CD4-positive, alpha-beta T cell treated with Interleukin-2 at 100 ng/mL for 4 hours (primary cell): Measurements from ENCODE around the gene NR5A2.

Experiments
- DNase-seq: peaks from one replicate; pipeline ENCODE4 v3.0.0-alpha.2; 2020; ENCODE audit warnings: low spot score

Gene NR5A2

DNA sequence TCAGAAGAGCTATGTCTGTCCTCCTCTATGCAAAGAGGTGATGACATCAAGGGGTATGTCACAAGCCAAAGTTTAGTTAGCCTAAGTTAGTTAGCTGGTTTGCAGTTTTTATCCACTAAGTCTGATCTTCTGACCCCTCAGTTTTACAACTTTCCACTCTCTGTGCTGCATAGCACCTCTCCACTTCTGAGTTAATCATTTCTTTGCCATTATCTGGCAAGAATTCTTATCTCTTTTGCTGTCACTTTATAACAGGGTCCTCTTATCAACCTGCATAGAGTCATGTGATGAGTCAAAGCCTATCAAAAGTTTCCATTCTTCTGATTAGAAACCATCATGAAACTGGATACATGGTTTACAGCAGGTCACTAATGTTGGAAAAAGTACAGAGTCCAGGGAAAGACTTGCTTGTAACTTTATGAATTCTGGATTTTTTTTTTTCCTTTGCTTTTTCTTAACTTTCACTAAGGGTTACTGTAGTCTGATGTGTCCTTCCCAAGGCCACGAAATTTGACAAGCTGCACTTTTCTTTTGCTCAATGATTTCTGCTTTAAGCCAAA lies at the start of gene NR5A2:
TSS of gene NR5A2 (plus strand) at position 447 of the 560 bp plus-strand sequence. CDS start 138 bp downstream, outside the sequence.
- no peak for DNase-seq

DNA sequence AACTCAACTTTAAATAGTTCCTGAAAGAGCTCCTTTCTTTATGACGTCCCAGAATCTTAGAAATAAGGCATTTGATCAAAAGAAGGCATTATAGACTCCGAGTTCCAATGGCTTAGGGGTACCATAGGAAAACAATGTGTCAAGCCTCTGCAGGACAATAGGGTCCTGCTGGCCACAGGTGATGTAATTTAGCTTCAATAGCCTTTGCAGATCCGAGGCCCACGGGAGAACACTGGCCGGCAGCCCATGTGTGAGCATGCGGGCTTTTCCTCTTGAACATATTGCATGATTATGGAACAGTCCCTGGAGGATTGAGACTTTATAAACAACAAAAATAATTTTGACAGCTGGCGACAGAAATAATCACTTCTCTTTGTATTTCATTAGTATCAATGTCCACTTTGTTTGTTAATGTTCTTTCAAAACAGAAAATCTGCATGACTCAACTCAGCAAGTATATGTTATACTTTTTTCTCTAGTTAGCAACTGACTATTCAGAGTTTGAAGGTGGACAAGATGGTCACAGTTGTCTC lies 49.0 kb upstream of the NR5A2 start:
- no peak for DNase-seq

DNA sequence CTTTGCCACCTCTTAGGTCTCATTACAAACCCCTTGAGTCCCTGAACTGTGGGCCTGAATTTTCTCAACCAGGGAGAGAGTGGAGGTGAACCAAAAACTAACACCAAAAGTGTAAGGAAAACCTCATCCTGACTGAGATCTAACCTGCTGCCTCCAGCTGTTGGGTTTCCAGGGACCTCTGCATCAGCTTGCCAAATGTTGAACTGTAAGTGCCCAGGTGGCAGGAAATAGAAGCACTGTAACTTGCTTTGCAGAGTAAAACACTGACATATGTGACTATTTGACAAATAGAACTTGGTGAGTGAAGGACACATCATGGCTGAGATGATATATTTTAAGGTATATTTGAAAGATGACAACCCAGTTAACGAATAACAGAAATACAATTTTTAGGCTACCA lies 48.4 kb upstream of the NR5A2 start:
- no peak for DNase-seq

DNA sequence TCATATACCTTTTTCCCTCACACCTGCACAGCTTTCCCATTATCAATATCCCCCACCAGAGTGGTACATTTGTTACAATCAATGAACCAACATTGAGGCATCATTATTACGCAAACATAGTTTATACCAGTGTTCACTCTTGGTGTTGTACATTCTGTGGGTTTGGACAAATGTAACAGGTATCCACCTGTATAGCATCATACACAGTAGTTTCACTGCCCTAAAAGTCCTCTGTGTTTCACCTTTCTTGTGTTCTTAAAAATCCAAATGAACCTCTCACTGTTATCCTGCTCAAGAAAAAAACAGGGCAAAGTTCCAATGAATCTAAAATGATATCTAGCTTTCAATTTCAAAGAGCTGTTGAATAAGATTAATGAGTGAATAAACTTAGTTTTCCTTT lies 45.9 kb upstream of the NR5A2 start:
- DNase-seq = no peak

DNA sequence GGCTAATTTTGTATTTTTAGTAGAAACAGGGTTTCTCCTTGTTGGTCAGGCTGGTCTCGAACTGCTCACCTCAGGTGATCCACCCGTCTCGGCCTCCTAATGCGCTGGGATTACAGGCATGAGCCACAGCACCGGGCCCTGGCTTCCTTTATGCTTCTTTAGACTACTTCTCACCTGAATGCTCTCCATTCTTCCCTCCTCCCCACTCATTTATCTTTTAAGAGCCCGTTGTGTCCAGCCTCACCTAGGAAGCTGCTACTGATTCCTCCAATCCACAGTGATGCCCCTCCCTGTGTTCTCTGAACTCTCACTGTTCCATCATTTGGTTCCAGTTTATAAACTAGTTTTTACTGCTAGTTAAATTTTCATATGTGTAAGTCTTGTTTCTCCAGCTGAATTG lies 44.9 kb upstream of the NR5A2 start:
- no peak for DNase-seq

DNA sequence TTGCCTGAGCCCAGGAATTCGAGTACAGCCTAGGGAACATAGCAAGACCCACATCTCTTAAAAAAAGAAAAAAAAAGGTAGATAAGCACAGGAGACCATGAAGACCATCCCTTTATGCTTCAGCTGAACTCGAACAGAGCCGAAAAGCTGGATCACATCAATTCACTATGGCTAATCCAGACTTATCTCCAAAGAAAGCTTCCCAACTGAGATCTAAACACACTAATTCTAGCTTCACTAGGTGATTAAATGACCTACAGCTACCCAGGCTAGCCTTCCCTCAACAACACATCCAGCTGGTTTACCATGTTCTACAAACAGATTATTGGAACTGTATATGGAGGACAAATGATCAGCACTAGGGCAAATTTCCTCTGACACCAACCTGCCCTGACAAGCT lies 44.0 kb upstream of the NR5A2 start:
- no peak for DNase-seq

DNA sequence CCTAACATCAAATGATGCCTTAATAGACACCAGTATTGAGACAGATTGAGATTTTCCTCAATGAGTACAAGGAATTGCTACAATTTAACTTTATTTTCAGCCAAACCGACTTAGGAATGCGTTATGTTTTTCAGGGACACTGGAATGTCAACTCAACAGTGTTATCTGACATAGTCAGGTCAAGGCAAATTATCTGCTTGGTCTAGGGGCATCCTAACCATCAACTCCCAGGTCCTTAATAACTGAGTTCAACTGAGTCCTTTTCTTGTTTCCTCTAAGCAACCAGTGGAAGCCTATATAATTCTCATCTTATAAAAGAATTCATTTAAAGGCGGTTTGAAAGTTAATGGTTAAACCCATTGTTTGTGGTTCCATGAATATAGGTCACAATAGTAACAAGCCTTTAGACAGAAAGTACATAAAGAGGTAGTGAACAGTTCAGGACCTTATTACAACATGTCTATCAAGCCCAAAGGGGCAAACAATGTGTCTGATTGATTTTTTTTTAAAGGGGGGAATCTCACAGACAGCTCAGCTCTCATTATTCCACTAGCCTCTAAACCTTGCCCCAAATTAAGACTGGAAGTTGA lies 32.3 kb upstream of the NR5A2 start:
- DNase-seq = no peak

DNA sequence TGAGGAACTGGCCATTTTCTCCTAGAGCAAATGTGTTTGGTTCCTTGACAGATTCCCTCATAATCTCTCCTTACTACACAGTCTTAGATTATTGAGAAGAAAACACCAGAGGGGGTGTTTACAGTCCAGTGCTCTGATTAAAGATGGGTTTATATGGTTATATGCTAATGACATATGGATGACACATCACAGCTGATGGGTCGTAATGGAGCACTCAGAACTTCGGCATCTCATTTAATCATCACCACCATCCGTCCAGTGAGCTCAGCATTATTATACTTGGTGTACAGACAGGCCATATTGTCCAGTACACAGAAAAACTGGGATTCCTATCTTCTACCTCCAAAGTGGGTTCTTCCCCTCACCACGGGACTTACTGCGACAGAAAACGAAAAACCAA lies 22.3 kb upstream of the NR5A2 start:
- no peak for DNase-seq

DNA sequence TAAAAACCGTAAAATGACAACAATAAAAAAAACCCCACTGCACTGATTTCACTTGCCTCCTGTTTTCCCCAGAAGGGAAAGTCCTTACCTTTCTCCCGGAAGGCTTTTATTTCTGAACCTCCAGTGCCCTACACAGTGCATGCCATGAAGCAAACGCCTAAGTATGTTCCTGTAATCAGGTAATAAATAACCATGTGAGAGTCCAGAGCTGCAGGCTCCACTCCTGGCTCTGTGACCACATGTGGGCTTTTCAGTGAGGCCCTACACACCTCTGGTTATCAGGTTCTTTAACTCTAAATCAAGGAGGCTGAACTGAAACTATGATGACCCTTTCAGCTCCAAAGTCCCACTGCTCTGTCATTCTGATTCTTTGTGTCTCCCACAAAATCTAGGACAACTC lies 20.8 kb upstream of the NR5A2 start:
- DNase-seq = no peak

DNA sequence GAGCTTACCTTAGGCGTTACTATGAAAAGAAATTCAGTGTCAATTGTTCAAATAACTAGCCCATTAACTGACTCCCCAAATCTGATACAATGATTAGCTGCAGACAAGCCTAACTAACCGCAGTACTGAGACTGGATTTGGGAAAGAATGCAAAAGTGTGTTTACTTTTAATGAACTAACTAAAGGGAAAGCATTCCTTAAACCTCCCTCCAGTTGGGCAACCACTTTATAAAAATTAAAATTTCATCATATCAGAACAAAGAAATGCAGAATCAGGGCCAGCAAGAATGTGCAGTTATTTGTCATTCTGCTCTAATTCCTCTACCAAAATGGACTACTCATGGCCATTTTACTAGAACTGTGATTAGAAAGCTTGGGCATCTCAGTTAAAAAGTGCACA lies 11.7 kb upstream of the NR5A2 start:
- DNase-seq = no peak

DNA sequence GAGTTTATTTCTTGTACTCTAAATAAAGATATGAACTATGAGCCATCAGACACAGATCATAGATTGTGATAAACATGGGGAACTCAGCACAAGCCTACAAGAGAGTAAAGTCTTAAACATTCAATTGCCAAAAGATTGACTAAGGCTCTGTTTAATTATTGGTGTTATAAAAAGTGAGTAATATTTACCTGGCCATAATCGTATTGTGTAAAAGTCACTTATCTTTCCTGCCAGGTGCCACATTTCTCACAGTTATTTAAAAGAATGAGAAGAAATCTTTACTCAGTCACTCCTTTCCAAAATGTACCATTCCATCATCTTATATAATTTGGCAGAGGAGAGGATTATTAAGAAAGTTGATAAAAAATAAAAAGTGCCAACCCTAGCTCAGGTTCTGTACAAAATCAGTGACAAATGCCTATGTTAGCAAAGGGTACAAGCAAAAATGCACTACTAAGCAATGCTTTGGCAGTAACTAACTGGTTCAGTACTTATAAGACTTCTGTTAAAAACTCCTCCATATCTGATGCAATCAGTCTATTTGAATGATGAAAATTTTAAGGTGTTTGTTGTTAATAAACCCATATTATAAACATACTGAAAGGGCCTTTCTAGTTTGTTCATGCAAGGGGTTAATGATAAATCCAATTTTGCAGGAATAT lies 5.8 kb upstream of the NR5A2 start:
- no peak for DNase-seq

DNA sequence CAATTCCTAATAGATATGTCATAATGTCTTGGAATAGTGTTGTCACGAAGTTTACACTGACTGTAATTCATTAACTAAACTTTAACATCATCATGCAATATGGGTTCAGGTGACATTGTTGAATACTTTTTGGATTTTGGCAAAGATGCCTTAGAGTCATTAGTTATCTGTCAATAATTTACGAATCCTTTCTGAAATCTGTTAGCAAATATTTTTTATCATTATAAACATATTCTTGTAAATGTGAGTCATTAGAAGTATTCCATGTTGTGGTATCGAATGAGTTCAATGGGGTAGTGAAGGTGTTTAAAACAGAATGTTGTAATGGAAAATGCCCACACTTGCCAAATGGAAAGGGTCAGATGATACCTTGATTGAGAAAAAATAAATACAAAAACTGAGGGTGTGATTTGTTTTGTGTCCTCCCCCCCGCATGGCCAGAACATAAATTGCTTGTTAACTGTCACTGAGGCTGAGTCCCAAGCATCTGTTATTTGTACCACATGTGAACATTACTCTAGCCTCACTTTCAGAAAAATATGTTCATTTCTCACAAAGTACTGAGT lies 5.2 kb upstream of the NR5A2 start:
- DNase-seq = no peak

DNA sequence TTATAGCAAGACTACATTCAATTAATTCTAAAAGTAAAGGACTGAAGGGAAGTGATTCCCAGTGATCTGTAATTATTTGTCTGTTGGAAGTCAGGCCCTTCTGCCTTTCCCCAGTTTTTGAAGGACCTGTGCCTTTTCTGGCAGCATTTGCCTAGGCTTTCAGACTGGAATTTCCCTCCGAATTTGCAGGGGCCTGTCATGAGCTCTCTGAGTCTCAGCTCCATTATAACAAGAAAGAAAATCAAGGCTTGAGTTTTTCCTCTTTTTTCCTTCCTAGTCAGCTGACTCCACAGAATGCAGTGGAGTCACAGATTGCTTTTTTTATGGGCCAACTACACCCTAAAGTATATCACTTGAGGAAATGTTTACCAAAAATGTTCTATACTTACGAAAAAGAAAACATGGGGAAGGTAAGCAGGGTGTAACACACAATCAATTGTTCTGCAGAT lies 1.1 kb downstream of the NR5A2 start:
- DNase-seq = no peak

DNA sequence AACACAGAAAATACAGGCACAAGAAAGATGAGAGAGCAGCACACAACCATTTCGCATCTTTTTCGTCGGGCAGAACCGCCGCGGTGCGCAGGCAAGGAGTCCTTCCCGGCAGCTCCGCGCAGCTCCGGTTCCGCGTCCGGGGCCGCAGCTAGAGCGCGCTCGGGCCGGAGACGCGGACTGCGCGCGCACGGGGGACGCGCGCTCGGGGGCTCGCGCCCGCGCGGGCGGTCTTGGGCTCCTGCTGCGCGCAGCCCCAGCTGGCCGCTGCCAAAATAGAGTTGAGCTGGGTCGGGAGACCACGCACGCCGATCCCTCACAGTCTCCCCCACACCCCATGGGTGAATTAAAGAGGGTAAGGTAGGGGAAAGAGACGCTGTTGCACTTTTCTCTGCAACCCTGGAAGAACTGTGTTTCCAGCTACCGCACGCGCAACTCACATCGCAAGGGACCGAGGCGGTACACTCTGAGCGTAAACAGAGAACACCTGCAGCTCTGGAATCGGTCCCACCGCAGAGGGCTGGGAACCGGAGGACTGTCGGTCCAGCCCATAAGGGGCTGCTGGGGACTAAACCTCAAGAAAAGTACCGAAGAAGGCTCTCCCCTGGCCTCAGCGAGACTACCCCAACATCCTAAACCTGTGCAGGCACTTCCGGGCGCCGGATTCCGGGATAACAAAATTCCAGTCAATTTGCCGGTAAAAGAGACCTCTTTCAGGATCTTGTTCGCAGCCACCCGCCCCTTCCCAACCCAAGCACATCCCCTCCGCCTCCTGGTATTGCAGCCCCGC lies 1.7 kb downstream of the NR5A2 start:
- no peak for DNase-seq

DNA sequence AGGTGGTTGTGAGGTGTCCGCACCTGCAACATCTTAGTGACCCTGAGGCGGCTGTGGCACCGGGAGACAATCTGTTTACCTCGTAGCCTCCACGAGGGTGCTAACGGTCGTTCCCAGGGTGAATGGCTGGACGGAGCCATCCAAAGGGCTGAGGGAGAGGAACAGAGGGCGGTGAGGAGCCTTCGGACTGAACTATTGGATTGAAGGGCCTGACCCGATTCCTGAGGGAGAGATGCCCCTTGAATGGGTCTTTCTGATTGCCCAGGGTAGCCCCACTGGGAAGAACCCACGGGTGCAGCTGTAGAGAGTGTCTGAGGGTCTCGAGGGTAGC lies 2.3 kb downstream of the NR5A2 start:
- DNase-seq = no peak

DNA sequence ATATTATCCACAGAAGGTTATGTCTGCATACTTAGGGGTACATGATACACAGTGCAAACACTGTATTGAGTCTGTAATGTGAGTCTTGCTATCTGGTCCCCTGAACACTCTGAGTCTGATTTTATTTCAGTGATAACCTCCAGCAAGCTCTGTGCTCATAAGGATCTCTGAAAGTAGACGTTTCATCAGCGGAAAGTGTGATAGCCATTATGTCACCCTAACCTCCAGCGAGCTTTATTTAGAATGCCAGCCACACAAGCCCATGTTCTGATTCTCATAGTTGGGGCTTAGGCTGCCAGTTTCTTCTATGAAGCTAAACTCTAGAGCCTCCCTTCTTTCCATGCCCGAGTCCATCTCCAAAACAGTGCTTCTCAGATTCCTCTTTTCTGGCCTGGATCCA lies 3.3 kb downstream of the NR5A2 start:
- DNase-seq = no peak

DNA sequence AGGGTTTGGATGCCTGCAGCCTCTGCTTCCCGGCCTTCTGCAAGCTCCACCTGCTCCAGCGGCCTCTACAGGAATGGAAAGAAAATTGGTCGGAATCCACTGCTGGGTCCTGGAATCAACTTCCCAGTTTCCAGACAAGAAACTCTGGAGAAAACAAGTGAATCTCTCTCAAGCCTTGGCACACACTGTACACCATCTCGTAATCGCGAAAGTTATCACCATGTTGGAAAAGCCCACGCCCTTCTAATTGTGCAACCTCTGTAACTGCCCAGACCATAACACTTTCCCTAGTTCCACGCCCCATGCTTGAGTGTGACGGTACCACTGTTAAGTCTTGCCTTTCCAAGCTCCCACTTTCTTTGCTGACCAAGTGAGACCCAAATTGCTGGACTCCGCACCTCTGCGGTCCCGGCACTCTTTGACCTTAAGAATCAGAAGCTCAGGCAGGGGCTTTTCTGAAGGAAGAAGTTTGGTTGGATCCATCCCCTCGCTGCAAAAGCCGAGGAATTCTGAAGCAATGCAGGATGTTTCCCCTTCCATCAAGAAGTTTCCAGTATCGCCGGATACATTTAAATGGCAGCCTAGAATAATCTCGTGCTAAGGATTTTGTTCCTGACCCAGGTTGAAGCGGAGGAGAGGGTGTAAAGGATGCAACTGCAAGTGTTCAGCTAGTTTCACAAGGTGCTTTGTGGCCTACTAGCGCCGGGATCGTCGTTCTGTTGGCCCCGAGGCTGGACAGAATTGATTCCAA lies 6.2 kb downstream of the NR5A2 start:
- DNase-seq = no peak

DNA sequence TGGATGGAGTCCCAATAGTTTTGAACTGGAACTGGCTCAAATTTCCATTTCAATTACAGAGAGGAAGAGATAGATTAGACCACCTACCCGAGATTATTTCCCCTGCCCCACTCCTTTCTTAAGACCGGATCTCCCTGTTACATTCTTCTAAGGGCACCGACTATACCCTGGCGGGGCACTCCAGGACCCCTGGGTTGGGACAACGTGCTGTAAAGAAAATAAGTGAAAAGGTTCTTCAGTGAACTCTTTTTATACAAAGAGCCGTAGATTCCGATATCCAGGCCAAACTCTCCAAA lies 6.7 kb downstream of the NR5A2 start:
- DNase-seq = no peak

DNA sequence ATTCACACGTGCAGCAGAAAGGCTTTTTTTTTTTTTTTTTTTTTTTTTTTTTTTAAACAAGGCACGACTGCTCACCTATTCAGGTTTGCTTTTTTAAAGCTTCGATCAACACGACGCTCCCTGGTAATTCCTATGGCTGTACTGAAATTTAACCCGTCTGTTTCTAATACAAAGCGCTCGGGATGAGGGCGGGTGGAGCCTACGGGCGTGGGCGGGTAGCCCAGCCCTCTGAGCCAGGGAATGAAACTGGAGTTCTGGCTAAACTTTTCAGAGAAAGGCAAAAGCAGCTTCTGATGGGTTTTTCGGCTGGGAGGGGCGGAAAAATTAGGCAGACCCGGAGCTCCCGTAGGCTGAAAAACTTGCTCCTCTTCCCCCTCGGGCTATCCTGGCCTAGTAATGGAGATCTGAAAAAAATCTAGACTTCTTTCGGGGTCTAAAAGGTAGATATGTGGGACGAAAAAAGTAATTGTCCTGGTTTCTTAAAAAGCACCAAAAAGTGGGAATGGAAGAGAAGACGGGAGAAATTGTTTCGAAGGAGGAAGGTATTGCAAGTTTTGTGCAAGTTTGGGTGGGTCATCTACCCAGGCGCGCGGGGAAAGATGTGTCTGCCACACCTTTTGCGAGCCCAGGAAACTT lies 7.4 kb downstream of the NR5A2 start:
- DNase-seq = no peak

DNA sequence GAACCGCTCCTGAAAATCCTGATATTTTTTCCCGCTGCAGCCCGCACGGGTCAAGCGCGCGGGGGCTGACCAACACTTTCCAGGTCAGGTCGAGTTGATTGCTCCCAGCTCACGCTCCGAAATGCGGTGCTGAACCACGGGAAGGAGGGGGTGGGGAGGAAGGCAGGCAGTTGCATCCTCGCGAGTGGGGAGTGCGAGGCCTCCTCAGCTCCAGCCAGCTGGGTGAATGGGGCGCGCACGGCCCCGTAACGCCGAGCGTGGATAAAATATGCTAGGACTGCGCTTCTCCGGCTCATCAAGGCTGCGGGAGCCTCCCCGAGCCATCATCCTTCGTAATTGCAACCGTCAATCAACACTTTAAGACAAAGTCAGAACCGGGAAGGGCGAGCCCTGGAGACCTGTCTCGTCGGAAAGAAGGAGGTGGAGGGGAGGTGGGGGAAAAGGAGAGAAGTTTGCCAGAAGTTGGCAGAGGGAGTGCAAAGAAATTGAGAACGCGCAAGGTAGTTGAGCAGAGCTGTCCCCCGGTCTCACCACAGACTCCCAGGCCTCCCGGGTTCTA lies 8.0 kb downstream of the NR5A2 start:
- no peak for DNase-seq

DNA sequence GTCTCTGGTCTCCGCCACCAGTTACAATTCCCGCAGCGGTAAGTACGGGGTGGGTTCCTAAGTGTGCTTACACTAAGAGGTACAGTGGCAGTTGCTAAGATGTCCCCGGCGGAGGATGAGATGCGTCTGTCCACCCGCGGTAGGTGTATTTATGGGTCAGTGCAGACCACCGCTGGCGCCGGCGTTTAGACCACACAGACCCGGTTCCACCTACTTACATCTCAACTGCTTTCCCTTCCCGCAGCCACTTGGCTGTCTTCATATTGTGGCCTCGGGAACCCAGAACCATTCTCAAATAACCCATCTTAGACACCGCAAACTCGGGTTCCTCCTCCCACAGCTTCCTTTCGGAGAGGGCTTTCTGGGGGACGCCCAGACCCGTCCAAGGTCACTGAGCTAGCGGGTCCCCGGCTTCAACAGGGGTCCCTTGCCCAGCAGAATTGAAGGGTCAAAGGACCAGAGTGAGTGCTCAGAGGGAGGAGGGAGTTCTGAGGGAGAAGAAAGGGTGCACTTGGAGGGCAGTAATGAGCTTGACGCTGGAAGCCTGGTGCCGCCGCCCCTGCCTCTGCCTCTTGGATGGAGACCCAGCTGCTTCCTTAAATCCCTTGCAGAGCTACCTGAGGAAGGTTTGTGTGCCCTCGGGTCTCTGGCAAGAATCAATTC lies 8.6 kb downstream of the NR5A2 start:
- no peak for DNase-seq
